Measurements from ENCODE around the gene CHST6. TPM values are rescaled to one million over a fixed set of nuclear protein-coding genes. Genes with fewer than 3 reads are reported as not detected.
A peak's percentile ranks its signal among the peaks of the same experiment; 100 is the strongest.

Gene CHST6
- total and polyA plus RNA-seq, 9 of the 15 experiments (the other 6 are each of a cell fraction or from before 2014, with no cell fraction given): 0.01 to 0.05 (median 0.02) TPM; not detected in 6

GRCh38 chr16:75482434-75483205 is 12.6 kb downstream of the CHST6 start:
- no peak for ATAC-seq
- TF ChIP-seq NFIC (IDR thresholded peaks at IDR 0.05) (peak; percentile 73), PYGO2 (tag; IDR thresholded peaks at IDR 0.05) (no peak), HMGXB4 (CRISPR knock-in tag; IDR thresholded peaks at IDR 0.05) (no peak), SIX5 (IDR thresholded peaks at IDR 0.05; ENCODE audit: borderline replicate concordance in 1 of 2, insufficient read depth in 1 of 2, low read depth in 1 of 2, low read length in 2 of 2) (no peak), E2F1 (CRISPR knock-in tag; IDR thresholded peaks at IDR 0.05) (no peak)
- H3K9ac ChIP-seq (ENCODE audit: insufficient read depth in 1 of 2, low read depth in 2 of 2, low read length in 2 of 2): no peak overlapping the region
- no peaks in the 10 kb centered on the region for H3K9me1 ChIP-seq (ENCODE audit: control insufficient read depth, insufficient read depth, low read length)
- no peak for FAIRE-seq
- DNase-seq (ENCODE audit: extremely low read depth in 1 of 4, low spot score in 3 of 4): no peak
- no peaks in the 10 kb centered on the region for H3K9me3 ChIP-seq (replicated peaks; ENCODE audit: control insufficient read depth, insufficient read depth, low read depth, low read length)
- H3K27ac ChIP-seq (ENCODE audit: extremely low read depth, low read depth, low read length): no peak overlapping the region
- peaks cover 8 to 65% of the 10 kb centered on the region in 2 experiments; a peak in 4 of 5 replicates for H3K27me3 ChIP-seq (ENCODE audit: control insufficient read depth in 2 of 2, insufficient read depth in 2 of 2, low read length in 2 of 2)
- H4K20me1 ChIP-seq (replicated peaks; ENCODE audit: control insufficient read depth, insufficient read depth, low read length): no peaks in the 10 kb centered on the region
- H3K4me2 ChIP-seq (ENCODE audit: insufficient read depth, low read length): no peak overlapping the region
- in situ Hi-C loops (cut with MboI): no loop called here
- CTCF ChIA-PET (ENCODE audit: low intra/inter-chr PET ratio): no interaction called here
- H3K4me3 ChIP-seq: no peak overlapping the region
- POLR2A ChIA-PET: no interaction called here
- no peak overlapping the region for H2AFZ ChIP-seq (ENCODE audit: low read depth, low read length)
- WGBS (ENCODE audit: insufficient coverage, low coverage, missing lambda C conversion rate): 3% methylated on average over 13 of the region's 14 CpGs
- intact Hi-C loops (cut with micrococcal nuclease): no loop called here
- no TSS peak for BruUV-seq (replicated peaks)
- H3K79me2 ChIP-seq (ENCODE audit: control insufficient read depth, insufficient read depth, low read length): no peaks in the 10 kb centered on the region
- peaks cover 0 to 9% of the 10 kb centered on the region in 2 experiments; a peak in 2 of 5 replicates for H3K4me1 ChIP-seq (replicated peaks in 1 of 2; ENCODE audit: control insufficient read depth in 2 of 2, insufficient read depth in 2 of 2, low read length in 2 of 2)
- H3K36me3 ChIP-seq (ENCODE audit: control insufficient read depth, insufficient read depth, low read length): no peaks in the 10 kb centered on the region

Measured in K562 (cell line).